ENCODE data around the gene FILIP1.

FILIP1 gene

DNA sequence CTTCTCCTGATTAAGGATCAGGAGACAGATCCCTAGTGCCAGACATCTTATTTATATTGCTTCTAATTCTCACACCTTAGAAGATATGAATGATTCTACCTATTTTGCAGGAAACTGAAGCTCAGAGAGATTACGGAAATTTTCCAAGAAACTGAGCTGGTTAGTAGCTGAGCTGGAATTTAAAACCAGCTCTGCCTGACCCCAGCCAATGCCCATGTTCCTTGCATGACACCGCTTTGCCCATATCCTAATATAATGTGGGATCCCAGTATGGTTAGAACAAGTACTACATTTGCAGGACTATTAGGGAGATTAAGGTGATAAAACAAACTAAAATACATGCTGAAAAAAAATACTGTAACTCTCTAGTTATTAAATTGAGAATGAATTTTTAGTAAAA is 210.9 kb downstream of the FILIP1 start:
- DNase-seq (ENCODE audit: low spot score), result no peak
- no peak overlapping the region for H3K27ac ChIP-seq
- POLR2A ChIA-PET (ENCODE audit: low non-redundant PET), result no interaction called here
- CTCF ChIA-PET, result no interaction called here
- TF ChIP-seq CTCF (conservative IDR thresholded peaks at IDR 0.05; ENCODE audit: low read depth), result no peak

DNA sequence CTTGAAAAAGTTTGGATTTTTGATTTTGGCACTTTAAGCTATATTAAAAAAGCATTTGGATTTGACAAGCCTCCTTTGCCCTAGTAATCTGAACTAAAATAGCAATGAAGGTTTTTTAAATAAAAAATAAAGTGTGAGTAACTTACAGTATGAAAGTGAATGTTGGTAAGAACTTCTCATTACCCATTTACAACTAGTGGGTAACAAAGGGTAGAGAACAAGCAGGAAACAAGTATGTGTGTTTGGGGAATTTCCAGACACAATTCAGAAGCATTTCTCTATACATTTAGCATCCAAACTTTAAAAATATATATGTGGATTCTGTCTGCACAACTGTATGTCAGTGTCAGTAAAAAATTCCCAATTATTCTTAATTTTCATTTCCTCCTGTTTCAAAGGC is 211.9 kb downstream of the FILIP1 start:
- TF ChIP-seq CTCF (conservative IDR thresholded peaks at IDR 0.05; ENCODE audit: low read depth), result no peak
- no peak for DNase-seq (ENCODE audit: low spot score)
- no peak overlapping the region for H3K27ac ChIP-seq
- POLR2A ChIA-PET (ENCODE audit: low non-redundant PET), result no interaction called here
- CTCF ChIA-PET, result no interaction called here

DNA sequence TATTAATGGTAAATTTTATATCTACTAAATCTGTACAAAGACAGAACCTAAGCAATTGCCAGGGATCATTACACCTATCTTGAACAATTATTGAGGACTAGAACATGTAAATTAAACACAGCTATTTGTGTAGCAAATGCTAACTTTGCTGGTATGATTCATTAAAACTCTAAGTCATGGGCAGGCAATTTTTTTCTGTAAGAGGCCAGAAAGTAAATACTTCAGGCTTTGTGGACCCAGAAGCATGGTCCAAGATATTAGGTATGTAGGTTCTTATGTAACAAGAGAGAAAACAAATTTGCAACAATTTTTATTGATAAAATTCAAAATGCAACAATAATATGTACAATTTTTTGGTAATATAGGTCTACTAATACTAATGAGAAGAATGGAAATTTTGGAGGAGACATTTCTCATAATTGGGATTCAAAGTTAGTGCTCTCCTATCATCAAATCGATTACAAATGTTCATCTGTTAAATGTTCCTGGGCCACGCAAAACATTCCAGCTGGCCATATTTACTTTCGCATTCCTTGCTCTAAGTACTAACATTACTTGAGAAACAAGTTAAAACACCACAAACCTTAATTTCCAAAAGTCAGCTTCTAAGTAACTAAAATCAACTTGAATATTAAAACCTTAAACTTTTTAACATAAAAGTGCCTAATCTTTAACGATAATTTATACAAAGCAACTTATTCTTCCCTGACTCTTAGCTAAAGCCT is 213.3 kb downstream of the FILIP1 start:
- no peak for DNase-seq (ENCODE audit: low spot score)
- CTCF ChIA-PET, result interaction anchor here (0.6 kb wide), 1 partner anchor 14 kb away, joined by 4 read pairs; no protein-coding TSS in a partner anchor

GRCh38 chr6:75279418-75279817 is 214.2 kb downstream of the FILIP1 start:
- no peak for DNase-seq (ENCODE audit: low spot score)
- TF ChIP-seq CTCF (conservative IDR thresholded peaks at IDR 0.05; ENCODE audit: low read depth), result no peak
- ChIA-PET POLR2A (ENCODE audit: low non-redundant PET) (no interaction called here), CTCF (interaction anchor here (0.6 kb wide), 1 partner anchor 127 kb away, joined by 3 read pairs; no protein-coding TSS in a partner anchor)
- no peak overlapping the region for H3K27ac ChIP-seq

More for the DNA sequence above, 213.3 kb downstream of the FILIP1 start:
- POLR2A ChIA-PET (ENCODE audit: low non-redundant PET), result no interaction called here
- TF ChIP-seq CTCF (conservative IDR thresholded peaks at IDR 0.05; ENCODE audit: low read depth), result no peak
- no peak overlapping the region for H3K27ac ChIP-seq

- no peak overlapping the region for H3K27ac ChIP-seq
- ChIA-PET POLR2A (ENCODE audit: low non-redundant PET) (no interaction called here), CTCF (interaction anchor here (1.3 kb wide), 1 partner anchor 11 kb away, joined by 5 read pairs; no protein-coding TSS in a partner anchor)
- no peak for DNase-seq (ENCODE audit: low spot score)
- TF ChIP-seq CTCF (conservative IDR thresholded peaks at IDR 0.05; ENCODE audit: low read depth), result no peak
Observed at GRCh38 chr6:75278474-75279077, 215.0 kb downstream of the FILIP1 start.

GRCh38 chr6:75275067-75275466 is 218.5 kb downstream of the FILIP1 start:
- POLR2A ChIA-PET (ENCODE audit: low non-redundant PET), result interaction anchor here (0.6 kb wide), 1 partner anchor 9 kb away, joined by 3 read pairs; no protein-coding TSS in a partner anchor
- CTCF ChIA-PET, result interaction anchor here (0.6 to 0.8 kb wide), 2 partner anchors 9 to 70 kb away, joined by 3 to 4 read pairs; no protein-coding TSS in a partner anchor
- peak; percentile 57 for DNase-seq (ENCODE audit: low spot score)
- no peak for TF ChIP-seq CTCF (conservative IDR thresholded peaks at IDR 0.05; ENCODE audit: low read depth)
- H3K27ac ChIP-seq, result no peak overlapping the region

Measured in RWPE1 (cell line).